SK-N-SH (cell line): ENCODE data around the gene TRIL.

Experiments
- FOXM1 ChIP-seq: IDR thresholded peaks from 2 replicates; pipeline ENCODE4 v1.4.0; 2012; ENCODE audit warnings: low read depth, mild to moderate bottlenecking
- JUND ChIP-seq: IDR thresholded peaks from 2 replicates; pipeline ENCODE4 v1.4.0; 2012
- MEF2A ChIP-seq: IDR thresholded peaks from 2 replicates; pipeline ENCODE4 v1.4.0; 2012; ENCODE audit warnings: low read depth, borderline replicate concordance
- POLR2AphosphoS5 ChIP-seq: IDR thresholded peaks from 2 replicates; pipeline ENCODE4 v1.6.1; 2012; ENCODE audit warnings: low read depth, low read length
- TF ChIP-seq, protein P1 (sequence below): fragments of 200-600 bp; sonication (generic); IDR thresholded peaks from 2 replicates; pipeline ENCODE4 v1.6.1; 2017; ENCODE audit warnings: antibody characterized with exemption, mild to moderate bottlenecking, moderate library complexity

DNA sequence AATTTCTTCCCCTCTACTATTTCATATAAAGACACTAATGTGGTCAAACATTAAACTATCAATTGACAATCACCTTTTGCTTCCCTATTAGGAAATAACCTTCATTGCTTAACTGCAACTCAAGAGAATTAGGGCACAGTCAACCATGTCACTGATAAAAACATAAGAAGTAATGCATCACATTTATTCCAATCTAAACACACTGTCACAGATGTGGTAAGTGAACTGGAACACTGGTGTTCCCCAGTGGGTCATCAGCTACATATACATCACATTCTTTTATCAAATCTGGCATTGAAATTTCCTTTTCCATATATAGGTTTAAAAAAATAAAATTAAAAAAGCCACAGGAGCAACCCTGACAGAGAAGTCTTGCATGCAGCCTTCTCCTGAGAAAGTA lies 3.7 kb downstream of the TRIL start:
- TF ChIP-seq MEF2A (no peak), POLR2AphosphoS5 (no peak), FOXM1 (no peak), JUND (no peak)
- TF ChIP-seq, protein P1, sequence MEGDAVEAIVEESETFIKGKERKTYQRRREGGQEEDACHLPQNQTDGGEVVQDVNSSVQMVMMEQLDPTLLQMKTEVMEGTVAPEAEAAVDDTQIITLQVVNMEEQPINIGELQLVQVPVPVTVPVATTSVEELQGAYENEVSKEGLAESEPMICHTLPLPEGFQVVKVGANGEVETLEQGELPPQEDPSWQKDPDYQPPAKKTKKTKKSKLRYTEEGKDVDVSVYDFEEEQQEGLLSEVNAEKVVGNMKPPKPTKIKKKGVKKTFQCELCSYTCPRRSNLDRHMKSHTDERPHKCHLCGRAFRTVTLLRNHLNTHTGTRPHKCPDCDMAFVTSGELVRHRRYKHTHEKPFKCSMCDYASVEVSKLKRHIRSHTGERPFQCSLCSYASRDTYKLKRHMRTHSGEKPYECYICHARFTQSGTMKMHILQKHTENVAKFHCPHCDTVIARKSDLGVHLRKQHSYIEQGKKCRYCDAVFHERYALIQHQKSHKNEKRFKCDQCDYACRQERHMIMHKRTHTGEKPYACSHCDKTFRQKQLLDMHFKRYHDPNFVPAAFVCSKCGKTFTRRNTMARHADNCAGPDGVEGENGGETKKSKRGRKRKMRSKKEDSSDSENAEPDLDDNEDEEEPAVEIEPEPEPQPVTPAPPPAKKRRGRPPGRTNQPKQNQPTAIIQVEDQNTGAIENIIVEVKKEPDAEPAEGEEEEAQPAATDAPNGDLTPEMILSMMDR, result no peak
